ENCODE data around the gene NDOR1.

NDOR1 gene

GRCh38 chr9:137226338-137227053 lies 21.0 kb downstream of the NDOR1 start:
- no peak for TF ChIP-seq CTCF (IDR thresholded peaks at IDR 0.05; ENCODE audit: low read depth, low read length, missing control alignments)
- no peak overlapping the region for H3K4me3 ChIP-seq (ENCODE audit: low read depth, low read length)
- DNase-seq (ENCODE audit: low read depth) = no peak

GRCh38 chr9:137227054-137227852 lies 21.8 kb downstream of the NDOR1 start, which contains the start of gene RNF224:
RNF224 (plus strand) TSS chr9:137227502; CDS start chr9:137228336, 834 bp downstream.
- peak; percentile 91 for TF ChIP-seq CTCF (IDR thresholded peaks at IDR 0.05; ENCODE audit: low read depth, low read length, missing control alignments)
- H3K4me3 ChIP-seq (ENCODE audit: low read depth, low read length) = no peak within 1 kb of the TSS
- no peak for DNase-seq (ENCODE audit: low read depth)

GRCh38 chr9:137227853-137228505 lies 22.5 kb downstream of the NDOR1 start:
- no peak for DNase-seq (ENCODE audit: low read depth)
- TF ChIP-seq CTCF (IDR thresholded peaks at IDR 0.05; ENCODE audit: low read depth, low read length, missing control alignments) = no peak
- H3K4me3 ChIP-seq (ENCODE audit: low read depth, low read length) = no peak overlapping the region

GRCh38 chr9:137228506-137228967 lies 23.0 kb downstream of the NDOR1 start:
- H3K4me3 ChIP-seq (ENCODE audit: low read depth, low read length) = no peak overlapping the region
- no peak for TF ChIP-seq CTCF (IDR thresholded peaks at IDR 0.05; ENCODE audit: low read depth, low read length, missing control alignments)
- no peak for DNase-seq (ENCODE audit: low read depth)

- DNase-seq (ENCODE audit: low read depth) = no peak
- H3K4me3 ChIP-seq (ENCODE audit: low read depth, low read length) = no peak overlapping the region
- TF ChIP-seq CTCF (IDR thresholded peaks at IDR 0.05; ENCODE audit: low read depth, low read length, missing control alignments) = no peak
Observed at GRCh38 chr9:137228968-137229896, 23.7 kb downstream of the NDOR1 start.
